ENCODE measurements around the gene SDCBP2. TPM values are rescaled to one million over a fixed set of nuclear protein-coding genes. Genes with fewer than 3 reads are reported as not detected.

Gene SDCBP2
- total RNA-seq, 1 donor from 2014 or later: 1.6 TPM

GRCh38 chr20:1305712-1306111 lies 23.2 kb downstream of the SDCBP2 start:
- Mint-ChIP-seq H3K4me1 (peaks cover 20% of the 10 kb centered on the region), H3K27me3 (ENCODE audit: insufficient read depth, low read depth) (no peaks in the 10 kb centered on the region), H3K4me3 (no peak overlapping the region), H3K9me3 (no peaks in the 10 kb centered on the region), H3K27ac (no peak overlapping the region), H3K36me3 (no peaks in the 10 kb centered on the region)
- Histone ChIP-seq H3K79me2 (ENCODE audit: low read depth) (no peaks in the 10 kb centered on the region), H3F3A (ENCODE audit: low read depth) (no peaks in the 10 kb centered on the region), H3K4me2 (no peak overlapping the region), H3K9ac (no peak overlapping the region), H3K4me3 (no peak overlapping the region), H4K20me1 (ENCODE audit: low read depth) (no peaks in the 10 kb centered on the region), H3K9me3 (ENCODE audit: low read depth) (no peaks in the 10 kb centered on the region), H3K4me1 (peaks cover 15% of the 10 kb centered on the region), H3K27ac (no peak overlapping the region), H3K36me3 (no peaks in the 10 kb centered on the region), H2AFZ (replicated peaks) (no peak overlapping the region), H3K27me3 (no peaks in the 10 kb centered on the region)
- TF ChIP-seq EZH2phosphoT487 (IDR thresholded peaks at IDR 0.05): no peak
- TF ChIP-seq EZH2 (IDR thresholded peaks at IDR 0.05): no peak
- TF ChIP-seq CTCF (IDR thresholded peaks at IDR 0.05): no peak
- DNase-seq (ENCODE audit: low spot score): no peak

- H3K4me1 ChIP-seq: peaks cover 15% of the 10 kb centered on the region
- Mint-ChIP-seq H3K27ac (peak overlapping the region; percentile 51), H3K4me3 (no peak overlapping the region), H3K27me3 (ENCODE audit: insufficient read depth, low read depth) (no peaks in the 10 kb centered on the region), H3K9me3 (no peaks in the 10 kb centered on the region), H3K36me3 (no peaks in the 10 kb centered on the region), H3K4me1 (peaks cover 20% of the 10 kb centered on the region)
- peak overlapping the region; percentile 20 for H3K9ac ChIP-seq
- no peaks in the 10 kb centered on the region for H3K9me3 ChIP-seq (ENCODE audit: low read depth)
- H3K27me3 ChIP-seq: no peaks in the 10 kb centered on the region
- no peak overlapping the region for H3K27ac ChIP-seq
- no peak overlapping the region for H3K4me2 ChIP-seq
- no peak overlapping the region for H2AFZ ChIP-seq (replicated peaks)
- no peak overlapping the region for H3K4me3 ChIP-seq
- no peak for DNase-seq (ENCODE audit: low spot score)
- no peaks in the 10 kb centered on the region for H4K20me1 ChIP-seq (ENCODE audit: low read depth)
- no peaks in the 10 kb centered on the region for H3F3A ChIP-seq (ENCODE audit: low read depth)
- no peaks in the 10 kb centered on the region for H3K79me2 ChIP-seq (ENCODE audit: low read depth)
- H3K36me3 ChIP-seq: no peaks in the 10 kb centered on the region
- TF ChIP-seq CTCF (IDR thresholded peaks at IDR 0.05): no peak
- TF ChIP-seq EZH2phosphoT487 (IDR thresholded peaks at IDR 0.05): no peak
- TF ChIP-seq EZH2 (IDR thresholded peaks at IDR 0.05): no peak
Measured at GRCh38 chr20:1304710-1305515, 24.0 kb downstream of the SDCBP2 start.

GRCh38 chr20:1302685-1303541 lies 26.0 kb downstream of the SDCBP2 start:
- H3K36me3 ChIP-seq: no peaks in the 10 kb centered on the region
- H3K36me3 Mint-ChIP-seq: no peaks in the 10 kb centered on the region
- peaks cover 8% of the 10 kb centered on the region for H3K4me1 Mint-ChIP-seq
- no peak overlapping the region for H3K27ac Mint-ChIP-seq
- H3K4me3 ChIP-seq: no peak overlapping the region
- H3K27ac ChIP-seq: no peak overlapping the region
- no peak overlapping the region for H3K4me2 ChIP-seq
- H4K20me1 ChIP-seq (ENCODE audit: low read depth): no peaks in the 10 kb centered on the region
- no peaks in the 10 kb centered on the region for H3F3A ChIP-seq (ENCODE audit: low read depth)
- no peak overlapping the region for H3K9ac ChIP-seq
- H3K27me3 Mint-ChIP-seq (ENCODE audit: insufficient read depth, low read depth): no peaks in the 10 kb centered on the region
- TF ChIP-seq CTCF (IDR thresholded peaks at IDR 0.05) (no peak), EZH2phosphoT487 (IDR thresholded peaks at IDR 0.05) (no peak), EZH2 (IDR thresholded peaks at IDR 0.05) (no peak)
- no peak overlapping the region for H3K4me3 Mint-ChIP-seq
- H3K79me2 ChIP-seq (ENCODE audit: low read depth): no peaks in the 10 kb centered on the region
- H3K27me3 ChIP-seq: no peaks in the 10 kb centered on the region
- peaks cover 8% of the 10 kb centered on the region for H3K4me1 ChIP-seq
- H2AFZ ChIP-seq (replicated peaks): no peak overlapping the region
- no peaks in the 10 kb centered on the region for H3K9me3 ChIP-seq (ENCODE audit: low read depth)
- H3K9me3 Mint-ChIP-seq: no peaks in the 10 kb centered on the region
- DNase-seq (ENCODE audit: low spot score): no peak

Measured in neural progenitor cell (in vitro differentiated cells).